Frontal cortex (tissue), 4 donors: Measurements from ENCODE around the gene ARID1B. TPM values are rescaled to one million over a fixed set of nuclear protein-coding genes. Genes with fewer than 3 reads are reported as not detected.
"Not testable (repeated sequence)": the region's sequence is repeated elsewhere in the genome, so short reads cannot be mapped to it uniquely, and the experiment has no call there.

Source experiments
- DNase-seq, 2 donors: peaks; one replicate each; pipeline ENCODE4 v3.0.0; 2012; ENCODE audit warnings: low spot score in 2 of 2
- FAIRE-seq: peaks from 2 replicates; lab custom pipeline; 2012; peaks lifted over from hg19 to GRCh38; lab: Jason Lieb, UNC
- total RNA-seq: library from RNA; depleted of rRNA; stranded (reverse); fragments of >200 nt; gene quantifications from one replicate; pipeline ENCODE4 v1.2.3, GENCODE V29; 2014
- donor health status: control.
- donor health status: control.
- donor health status: control.

The ARID1B gene
- total RNA-seq, 1 donor from 2014 or later, result 59.9 TPM

DNA sequence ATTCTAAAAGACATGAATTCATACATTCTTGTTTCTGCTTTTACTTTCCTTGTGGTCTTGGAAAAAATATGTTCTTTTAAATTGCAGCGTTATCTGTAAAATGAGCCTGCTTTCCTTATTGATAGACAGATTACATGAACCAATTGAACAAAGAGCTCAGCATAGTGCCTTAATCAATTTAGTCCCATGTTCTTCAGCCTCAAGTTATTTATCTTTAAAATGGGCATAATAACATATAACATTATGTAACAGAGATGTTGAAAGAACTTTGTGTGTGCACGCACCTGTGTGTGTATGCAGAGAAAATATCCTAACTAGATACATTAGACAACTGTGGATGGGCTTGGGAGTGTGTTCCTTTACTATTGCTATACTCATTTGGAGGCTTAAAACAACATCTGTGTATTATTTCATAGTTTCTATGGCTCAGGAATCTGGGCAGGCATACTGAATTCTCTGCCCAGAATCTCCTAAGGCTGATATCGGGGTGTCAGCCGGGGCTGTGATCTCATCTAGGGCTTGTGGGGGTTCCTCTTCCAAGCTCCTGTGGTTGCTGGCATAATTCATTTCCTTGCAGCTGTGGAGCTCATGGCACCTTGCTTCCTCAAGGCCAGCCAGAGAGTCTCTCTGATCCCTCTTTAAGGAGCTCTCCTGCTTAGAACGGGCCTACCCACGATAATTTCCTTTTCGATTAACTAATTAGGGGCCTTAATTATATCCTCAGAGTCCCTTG is 194.1 kb downstream of the ARID1B start:
- FAIRE-seq (no peak), DNase-seq (no peak)

DNA sequence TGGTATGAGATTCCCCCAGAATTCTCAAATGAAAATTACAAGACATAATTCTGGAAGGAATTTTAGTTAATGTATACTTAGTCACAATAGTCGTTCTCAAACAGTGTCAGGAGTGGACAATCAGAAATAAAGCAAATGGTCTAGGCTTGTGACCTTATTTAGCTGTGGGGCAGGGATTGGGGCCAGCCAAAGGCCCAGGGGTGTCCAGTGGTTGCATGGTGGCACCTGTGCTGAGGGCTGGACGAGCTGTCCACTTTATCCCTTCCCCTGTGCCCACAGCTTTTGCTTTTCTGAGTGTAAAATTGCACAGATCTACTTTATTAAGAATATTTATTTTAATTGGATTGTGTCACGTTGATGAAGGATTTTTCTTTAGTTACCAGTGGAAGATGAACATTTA is 195.0 kb downstream of the ARID1B start:
- FAIRE-seq, result no peak
- no peak for DNase-seq

DNA sequence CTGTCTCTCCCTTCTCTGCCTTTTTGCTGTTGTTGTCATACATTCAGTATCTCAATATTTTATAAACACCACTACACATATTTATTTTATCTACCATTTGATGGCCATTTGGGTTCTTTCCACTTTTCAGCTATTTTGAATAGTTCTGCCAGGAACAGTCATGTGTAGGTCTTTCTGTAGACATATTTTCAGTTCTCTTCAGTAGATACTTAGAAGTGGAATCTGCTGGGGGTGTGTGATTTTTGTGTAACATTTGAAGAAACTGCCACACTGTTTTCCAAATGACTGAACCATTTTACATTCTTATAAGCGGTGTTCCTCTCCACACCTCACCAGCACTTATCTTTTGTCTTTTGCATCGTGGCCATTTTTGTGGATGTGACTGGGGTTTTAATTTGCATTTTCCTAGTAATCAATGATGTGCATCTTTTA is 197.7 kb downstream of the ARID1B start:
- DNase-seq, result no peak
- no peak for FAIRE-seq

DNA sequence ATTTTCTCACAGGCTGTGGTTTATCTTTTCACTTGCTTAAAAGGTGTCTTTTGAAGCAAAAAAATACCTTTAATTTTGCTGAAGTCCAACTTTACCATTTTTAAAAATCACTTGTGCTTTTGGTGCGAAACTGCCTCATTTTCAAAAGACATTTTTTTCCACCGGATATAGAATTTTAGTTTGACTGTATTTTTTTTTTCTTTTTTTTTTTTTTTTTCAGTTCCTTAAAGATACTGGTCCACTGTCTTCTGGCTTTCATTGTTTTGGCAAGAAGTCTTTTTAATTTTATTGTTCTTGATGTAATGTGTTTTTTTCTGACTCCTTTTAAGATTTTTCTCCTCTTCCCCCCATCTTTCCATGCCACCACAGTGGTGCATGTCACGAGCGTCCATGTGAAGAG is 198.2 kb downstream of the ARID1B start:
- FAIRE-seq (no peak), DNase-seq (no peak)

DNA sequence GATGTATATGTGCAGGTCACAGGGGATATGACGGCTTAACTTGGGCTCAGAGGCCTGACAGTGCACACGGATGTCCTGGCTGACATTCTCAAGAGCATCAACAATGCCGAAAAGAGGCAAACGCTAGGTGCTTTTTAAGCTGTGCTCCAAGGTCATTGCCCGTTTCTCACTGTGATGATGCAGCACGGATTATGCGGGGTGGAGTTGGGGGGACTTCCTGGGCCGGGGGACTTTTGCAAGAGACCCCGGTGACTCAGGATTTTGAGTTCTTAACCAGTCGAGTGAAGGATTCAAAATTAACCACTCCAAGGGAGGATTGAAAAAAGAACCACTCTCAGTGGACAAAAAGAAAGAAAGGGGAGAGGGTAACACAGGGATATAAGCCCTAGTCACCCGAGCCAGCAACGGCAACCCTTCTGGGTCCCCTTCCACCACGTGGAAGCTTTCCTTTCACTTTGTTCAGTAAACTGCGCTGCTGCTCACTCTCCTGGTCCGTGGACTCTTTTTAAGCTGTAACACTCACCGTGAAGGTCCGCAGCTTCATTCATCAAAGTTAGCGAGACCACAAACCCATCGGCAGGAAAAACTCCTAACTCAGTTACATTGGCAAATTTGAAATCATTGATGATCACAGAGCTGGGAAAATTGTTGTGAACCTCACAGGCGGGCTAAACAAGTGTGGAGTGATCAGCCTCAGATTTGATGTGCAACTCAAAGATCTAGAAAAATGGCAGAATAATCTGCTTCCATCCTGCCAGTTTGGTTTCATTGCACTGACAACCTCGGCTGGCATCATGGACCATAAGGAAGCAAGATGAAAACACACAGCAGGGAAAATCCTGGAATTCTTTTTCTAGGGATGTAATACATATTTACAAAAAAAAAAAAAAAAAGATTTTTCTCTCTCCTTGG is 199.3 kb downstream of the ARID1B start:
- no peak for DNase-seq
- FAIRE-seq, result no peak

DNA sequence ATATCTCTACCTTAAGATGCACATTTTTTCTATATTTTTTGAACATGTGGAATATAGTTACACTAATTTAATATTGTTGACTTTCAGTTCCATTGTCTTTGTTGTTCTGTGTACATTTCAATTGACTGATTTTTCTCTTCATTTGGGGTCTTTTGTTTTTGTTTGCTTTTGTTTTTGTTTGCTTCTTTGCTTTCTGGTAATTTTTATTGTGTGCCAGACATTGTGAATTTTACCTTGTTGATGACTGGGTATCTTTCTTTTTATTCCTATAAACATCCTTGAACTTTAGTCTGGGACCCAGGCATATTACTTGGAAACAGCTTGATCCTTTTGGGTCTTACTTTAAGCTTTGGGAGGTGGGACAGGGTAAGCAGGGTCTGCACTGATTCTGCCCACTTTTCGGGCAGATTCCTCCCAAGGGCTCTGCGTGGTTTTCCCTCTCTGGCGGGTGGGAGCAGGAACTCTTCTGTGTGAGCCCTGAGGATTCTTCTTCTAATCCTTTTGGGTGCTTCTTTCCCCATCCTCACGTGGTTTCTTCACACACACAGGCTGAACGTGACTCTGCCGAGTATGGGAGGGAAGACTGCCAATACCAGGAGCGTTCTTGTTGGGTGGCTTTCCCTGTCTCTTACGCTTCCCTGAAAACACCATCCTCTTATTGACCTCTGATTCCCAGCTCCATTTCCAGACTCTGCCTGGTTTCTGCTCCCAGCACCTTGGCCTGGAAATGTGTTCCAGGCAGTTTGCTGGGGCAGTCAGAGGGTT is 200.5 kb downstream of the ARID1B start:
- DNase-seq, result no peak

DNA sequence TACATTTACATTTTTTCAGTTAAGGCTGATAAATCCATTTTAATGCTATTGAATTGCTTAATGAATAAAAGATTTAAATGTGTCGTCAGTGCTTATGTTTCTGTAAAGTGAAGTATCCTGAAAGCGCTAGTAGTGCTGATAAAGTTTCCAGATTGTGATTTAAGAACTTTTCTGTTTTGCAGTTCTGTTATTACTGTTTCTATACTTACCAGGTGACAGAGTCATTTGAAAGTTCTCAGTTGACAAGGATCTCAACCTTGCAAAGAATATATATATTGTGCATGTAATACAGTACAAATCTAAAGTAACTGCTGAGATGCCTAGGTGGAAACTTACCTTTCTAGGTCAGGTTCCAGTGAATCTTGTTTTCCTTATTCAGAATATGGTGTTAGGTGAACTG is 201.8 kb downstream of the ARID1B start:
- FAIRE-seq (no peak), DNase-seq (no peak)

More for the DNA sequence above, 200.5 kb downstream of the ARID1B start:
- FAIRE-seq, result no peak

DNA sequence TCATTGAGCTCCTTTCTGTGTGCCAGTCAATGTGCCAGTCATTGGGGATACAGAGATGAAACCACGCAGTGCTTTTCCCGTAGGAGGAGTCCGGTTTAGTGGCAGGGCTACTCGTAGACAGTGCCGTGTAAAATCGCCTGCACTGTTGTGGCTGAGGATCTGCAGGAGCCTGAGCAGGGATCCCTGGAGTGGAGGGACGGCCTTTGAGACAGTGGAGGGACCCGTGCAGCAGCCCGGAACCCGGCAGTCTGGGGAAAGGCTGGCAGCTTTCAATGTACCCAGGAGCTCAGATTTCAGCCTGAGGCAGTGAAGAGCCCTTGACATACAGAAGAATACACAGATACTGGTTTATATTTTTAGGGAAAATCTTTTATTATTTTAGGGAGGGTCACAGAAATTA is 203.3 kb downstream of the ARID1B start:
- FAIRE-seq (no peak), DNase-seq (no peak)

DNA sequence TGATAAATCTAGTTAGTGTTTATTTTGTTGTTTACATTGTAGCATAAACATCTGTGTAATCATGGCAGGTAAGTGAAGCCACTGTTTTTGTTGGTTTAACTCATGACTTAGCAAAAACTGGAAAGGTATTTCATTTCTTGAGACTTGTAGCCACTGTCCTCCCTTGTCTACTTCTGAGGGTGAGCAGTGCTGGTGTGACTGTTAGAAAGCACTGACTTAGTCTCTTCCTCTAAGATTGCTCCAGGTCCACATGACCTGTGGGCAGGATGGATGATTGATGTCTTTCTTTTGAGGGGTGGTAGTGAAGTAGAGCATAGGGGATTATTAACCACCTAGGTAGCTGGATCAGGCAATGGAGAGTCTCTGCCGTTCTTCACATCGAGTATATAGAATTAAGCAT is 203.8 kb downstream of the ARID1B start:
- DNase-seq (no peak), FAIRE-seq (no peak)

DNA sequence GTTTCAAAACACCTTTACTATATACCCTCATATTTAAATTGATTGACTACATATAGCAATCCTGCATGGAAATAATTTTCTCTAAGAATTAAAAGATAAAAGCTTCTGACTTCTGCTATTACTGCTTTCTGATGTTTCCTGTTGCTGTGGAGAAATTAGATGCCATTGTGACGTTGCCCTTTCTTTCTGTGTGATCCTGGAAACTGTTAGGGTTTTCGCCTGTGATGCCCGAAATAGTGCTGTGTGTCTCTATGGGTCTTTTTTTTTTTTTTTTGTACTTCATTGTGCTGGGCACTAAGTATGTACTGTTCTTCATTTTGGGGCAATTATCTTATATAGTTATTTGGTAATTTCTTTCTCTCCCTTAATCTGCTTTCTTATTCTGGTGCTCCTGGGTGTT is 205.0 kb downstream of the ARID1B start:
- DNase-seq (no peak), FAIRE-seq (no peak)

DNA sequence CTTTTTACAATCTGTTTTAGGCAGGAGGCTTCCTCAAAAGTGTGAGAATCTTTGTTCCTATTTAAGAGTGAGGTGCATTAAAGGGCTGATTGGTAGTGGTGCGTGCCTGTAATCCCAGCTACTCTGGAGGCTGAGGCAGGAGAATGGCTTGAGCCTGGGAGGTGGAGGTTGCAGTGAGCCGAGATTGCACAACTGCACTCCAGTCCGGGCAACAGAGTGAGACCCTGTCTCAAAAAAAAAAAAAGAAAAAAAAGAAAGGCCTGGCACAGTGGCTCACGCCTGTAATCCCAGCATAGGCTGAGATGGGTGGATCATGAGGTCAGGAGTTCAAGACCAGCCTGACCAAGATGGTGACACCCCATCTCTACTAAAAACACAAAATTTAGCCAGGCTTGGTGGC is 205.7 kb downstream of the ARID1B start:
- not testable (repeated sequence) for FAIRE-seq, DNase-seq

DNA sequence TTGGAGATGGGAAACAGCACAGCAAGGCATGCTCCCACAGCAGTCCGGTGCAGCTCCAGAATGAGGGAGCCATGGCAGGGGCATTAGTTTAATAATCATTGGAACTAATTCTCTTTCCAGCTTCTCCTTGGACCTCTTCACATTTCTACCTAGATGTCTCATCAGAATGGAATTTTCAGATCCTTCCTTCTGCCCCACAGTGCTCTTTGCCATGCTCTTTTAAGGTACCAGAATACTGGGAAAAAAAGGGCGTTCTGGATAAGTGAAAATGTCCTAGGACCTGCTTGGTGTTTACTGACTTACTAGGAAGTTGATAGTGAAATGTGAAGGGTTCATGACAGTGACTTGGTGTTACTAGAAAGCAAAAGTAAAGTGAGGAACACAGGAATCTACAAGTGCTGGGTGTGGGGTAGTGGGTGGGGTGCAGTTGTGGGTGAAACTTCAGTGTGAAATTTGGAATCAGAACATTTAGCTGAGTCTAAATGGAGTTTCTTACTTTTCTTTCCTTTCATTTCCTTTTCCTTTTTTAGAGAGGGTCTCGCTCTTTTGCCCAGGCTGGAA is 207.1 kb downstream of the ARID1B start:
- no peak for FAIRE-seq
- no peak for DNase-seq

DNA sequence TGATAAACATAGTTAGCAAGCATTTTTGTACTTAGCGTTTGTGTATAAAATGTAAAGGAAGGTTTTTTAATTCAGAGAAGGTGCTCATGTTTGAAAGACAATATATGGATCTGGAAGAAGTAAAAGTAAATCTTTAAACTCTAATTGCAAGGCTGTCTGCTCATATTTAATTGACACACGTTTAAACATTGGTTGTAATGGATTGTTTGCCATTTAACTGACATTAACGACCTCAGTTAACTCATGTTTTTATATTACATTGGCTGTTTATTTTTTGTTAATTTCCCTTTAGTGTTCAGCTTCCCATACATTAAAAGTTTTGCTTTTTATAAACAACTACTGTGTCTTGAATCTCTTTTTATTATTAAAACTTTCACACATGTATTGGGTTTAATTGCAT is 208.1 kb downstream of the ARID1B start:
- DNase-seq (no peak), FAIRE-seq (no peak)

DNA sequence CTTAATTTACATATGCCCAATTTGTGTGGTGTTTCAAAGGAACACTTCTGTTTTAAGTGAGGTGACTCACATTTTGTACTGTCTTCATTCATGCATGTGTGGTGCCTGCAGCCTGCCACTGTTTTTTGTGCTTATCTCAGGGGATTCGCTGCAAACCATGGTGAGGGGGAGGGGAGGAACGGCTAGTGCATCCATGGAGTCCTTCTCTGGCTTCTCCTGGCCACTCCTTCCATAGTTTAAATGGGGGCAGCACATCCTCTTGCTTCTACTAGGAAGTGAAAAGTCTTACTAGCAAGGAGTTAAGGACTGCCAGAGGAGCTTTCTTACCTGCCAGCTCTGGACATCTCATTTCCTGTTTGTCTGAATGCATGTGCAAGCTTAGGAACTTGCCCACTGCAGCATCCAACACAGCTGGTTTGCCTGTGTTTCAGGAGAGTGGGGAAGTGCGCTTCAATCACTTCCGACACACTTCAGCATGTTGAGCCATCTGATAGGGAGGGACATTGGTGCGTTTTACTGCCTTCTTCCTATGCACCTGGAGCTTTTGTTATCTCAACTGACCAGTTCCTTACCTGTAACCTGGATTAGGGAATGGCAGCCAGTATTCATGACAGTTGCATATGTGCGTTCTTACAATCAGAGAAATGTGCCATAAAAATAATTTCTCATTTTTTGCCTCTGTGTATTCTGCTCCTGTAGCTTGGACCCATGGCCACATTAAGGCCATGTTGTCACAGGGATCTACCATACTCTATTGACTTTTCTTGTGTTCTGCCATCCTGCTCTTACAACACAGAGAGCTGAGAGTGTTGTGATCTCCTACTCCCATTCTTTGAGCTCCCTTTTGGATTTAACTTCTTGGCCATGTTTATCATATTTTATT is 211.3 kb downstream of the ARID1B start:
- DNase-seq (no peak), FAIRE-seq (no peak)

DNA sequence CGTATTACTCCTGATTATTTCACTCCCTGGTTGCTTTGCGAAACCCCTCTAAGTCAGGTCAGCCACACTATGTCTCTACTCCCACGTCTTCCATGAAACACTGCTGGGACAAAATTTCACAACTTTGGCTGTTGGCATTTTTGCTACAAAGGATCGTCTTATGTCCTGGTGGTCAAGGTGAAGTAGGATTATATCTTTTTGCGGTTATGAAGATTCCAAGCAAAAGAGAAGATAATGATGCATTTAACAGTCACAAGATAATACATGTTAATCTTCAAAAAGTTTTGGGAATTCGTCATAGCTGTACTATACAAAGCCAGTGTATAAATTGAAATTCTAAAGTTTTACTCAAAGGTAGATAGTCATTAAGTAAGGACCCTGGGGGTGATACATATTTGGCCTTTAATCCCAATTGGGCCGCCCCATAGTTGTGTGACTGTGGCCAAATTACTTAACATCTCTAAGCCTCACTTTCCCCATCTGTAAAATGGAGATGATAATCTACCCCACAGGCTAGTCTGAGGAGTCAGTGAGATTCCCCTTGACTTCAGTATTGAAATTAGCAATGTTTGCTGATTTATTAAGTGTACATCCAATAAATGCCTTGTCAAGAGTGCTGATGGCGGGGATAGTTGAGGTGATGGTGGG is 212.1 kb downstream of the ARID1B start:
- FAIRE-seq, result no peak

DNA sequence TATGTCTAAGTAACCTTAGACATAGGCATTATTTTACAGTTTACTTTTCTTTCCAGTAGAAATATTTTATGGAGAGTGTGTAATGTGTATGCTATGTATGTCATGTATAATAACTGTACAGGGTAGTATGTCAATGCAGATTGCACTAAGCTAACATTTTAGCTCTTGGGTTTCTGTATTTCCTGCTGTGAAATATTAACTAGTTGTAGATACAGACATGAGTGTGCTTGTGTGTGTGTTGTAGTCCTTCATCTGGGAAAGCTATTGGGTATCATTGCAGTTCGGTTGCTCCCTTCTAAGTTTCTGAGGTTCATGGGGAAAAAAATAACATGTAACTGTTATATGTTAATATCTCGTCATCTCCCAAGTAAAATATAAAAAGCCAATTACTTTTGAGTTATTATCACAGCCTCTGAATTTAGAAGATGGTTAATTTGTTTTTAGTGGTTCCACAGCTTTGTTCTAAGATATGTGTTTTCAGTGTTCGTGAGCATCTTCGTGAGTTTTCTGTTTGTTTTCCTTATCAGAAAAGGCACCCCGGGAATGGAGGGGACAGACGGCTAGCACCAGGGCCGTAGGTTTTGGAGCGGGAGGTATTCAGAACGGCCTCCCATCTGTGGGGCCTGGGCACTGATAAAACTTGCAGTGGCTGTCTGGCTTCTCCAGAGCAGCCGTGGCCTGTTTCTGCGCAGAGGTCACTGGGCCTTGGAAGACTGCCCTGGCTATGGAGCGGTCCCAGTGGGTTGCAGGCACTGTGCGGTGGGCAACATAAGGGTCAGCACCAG is 215.0 kb downstream of the ARID1B start:
- DNase-seq (no peak), FAIRE-seq (no peak)

More for the DNA sequence above, 212.1 kb downstream of the ARID1B start:
- no peak for DNase-seq

DNA sequence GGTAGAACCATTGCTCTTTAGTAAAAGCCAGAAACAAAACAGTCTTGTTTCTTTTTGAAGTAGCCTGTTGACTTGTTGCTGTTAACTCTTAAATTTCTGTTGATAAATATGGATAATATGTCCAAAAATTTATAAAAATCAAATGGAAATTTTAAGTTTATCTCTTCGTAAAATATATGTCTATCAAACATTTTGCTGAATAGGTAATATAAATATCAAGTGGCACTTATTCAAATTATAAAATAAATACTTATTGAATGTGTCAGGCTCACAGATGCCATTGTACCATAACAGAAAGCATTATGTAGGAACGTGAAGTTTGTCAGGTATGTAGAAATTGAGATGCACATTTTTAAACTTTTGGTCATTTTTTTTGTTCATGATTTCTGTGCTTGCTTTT is 216.5 kb downstream of the ARID1B start:
- DNase-seq (no peak), FAIRE-seq (no peak)
